HG02763 (cell line): ENCODE data around the gene VPS26B.
"Not testable (repeated sequence)": the region's sequence is repeated elsewhere in the genome, so short reads cannot be mapped to it uniquely, and the experiment has no call there.

Experiments used
- ATAC-seq: cut with Tn5 transposase; IDR thresholded peaks from one replicate; pipeline ENCODE4 v1.9.1; 2021; ENCODE audit warnings: mild to moderate bottlenecking, moderate library complexity; ENCODE audit not compliant: unreplicated experiment

The VPS26B gene

DNA sequence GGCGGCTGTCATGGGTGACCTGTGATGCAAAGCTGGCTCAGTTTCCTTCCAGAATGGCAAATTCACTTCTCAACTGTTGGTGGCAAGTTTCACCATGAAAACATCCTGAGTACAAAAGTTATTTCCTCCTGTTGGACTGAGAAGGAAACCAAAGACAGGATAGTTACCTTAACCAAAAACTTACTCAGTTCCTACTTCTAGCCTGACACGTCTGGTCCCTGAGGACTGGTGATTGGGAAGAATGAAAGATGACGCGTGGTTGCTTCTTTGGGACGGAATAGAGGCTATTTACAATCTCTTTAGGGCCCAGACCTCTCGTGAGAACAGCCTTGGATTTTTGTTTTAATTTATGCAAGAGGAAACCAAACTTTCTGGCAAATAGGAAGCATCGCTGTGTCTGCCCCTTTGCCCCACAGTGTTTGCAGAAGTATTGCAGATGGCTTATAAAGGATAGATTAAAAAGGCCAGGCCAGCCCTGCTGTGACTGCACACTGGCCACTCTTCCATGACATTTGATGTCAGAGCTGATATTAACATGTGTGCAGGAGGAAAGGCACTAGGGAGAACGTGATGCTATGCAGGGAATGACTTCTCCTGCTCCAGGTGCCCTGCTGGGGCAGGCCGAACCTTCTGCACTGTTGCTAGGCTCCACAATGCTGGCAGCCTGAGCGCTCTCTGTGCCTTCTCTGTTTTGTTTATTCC is 7.6 kb downstream of the VPS26B start:
- no peak for ATAC-seq

DNA sequence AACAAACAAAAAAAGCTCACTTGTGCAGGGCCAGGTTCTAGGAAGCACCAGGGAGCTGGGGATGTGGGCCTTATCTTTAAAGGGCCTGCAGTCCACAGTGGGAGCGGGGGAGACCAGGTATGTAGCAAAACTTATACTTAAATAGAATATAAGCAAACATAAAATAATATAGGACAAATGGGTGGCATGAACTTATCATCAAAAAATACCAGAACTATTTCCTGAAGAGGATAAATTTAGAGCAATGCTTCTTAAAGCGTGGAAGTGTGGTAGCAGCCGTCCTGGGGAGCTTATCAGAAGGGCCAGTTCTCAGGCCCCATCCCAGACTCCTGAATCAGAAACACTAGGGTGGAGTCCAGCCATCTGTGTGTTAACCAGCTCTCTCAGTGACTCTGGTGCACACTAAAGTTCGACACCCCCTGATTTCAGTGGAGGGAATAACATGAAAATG is 9.3 kb downstream of the VPS26B start:
- ATAC-seq, result no peak

DNA sequence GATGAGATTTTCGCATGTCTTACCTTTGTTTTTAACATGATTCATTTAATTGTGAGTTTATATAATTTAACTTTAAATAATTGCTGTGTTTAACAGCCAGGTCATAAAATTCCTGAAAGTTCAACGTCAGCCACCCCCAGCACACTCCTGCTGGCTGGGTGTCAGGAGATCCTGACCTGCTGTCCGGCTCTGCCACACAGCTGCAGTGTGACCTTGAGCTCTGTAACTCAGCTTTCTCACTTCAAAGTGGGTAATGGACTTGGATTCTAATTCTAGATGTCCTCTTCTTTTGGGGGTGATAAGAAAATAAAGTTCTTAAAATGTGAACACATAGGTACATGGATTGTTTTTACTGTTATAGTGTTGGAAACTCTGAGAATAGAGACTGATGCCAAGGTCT is 10.9 kb downstream of the VPS26B start:
- no peak for ATAC-seq

DNA sequence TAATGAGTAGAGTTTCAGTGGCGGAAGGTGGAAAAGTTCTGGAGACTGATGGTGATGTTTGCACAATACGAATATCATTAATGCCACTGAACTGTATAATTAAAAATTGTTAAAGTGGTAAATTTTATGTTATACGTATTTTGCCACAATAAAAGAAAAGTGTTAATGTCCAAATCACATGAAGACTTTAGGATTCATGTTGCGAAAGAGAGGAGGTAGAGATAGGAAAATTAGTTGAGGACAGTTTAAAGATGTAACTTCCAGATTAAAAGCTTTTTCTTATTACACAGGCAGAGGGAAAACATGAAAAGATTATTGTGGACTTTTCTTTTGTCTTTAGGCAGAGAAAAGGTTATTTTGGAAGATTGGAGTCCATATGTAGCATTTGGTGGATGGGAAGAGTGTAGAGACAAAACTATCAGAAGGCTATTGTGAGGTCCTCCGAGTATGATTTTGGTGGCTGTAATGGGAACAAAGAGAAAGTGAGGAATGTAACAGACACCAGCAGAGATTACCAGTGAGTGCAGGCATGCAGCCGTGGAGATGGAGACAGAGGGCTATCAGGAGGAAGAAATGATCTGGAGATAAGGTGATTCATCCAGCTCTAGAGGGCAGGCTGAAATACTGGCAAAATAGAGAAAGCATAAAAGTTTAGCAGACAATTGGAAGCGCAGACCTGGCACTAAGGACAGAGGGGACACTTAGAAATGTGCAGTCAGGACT is 12.5 kb downstream of the VPS26B start:
- ATAC-seq, result no peak

DNA sequence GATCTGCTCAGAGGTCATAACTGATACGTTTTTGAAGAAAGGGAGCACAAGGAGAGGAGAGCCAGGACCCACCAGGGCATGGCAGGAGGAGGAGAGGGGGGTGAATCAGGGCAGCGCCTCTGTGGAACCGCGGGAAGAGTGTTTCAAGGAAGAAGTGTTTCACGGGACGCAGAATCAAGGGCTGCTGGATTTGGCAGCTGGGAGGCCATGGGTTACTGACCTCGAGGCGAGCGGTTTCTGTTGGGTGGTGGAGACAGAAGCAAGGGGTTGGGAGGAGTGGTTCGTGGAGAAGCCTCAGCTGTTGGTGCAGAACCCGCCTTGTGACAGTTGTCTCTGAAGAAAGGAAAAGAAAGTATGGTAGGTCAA is 13.1 kb downstream of the VPS26B start:
- ATAC-seq, result no peak

DNA sequence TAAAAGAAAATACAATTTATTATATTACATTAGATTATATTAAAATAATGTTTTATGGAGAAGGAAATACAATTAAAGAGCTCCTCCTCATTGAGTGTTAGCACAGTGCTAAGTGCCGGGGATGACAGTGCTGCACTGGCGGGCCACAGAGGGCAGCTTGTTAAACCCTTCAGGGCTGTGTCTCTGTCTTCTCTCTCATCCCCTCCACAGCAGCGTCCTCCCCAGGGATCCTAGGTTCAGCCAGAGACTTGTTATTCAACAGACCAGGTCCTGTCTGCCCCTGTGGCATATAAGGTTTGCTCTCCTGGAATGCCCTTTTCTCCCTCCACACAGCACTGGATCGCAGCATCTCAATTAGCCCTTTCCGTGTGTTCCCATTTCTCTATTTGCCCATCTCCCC is 14.5 kb downstream of the VPS26B start:
- ATAC-seq, result no peak

DNA sequence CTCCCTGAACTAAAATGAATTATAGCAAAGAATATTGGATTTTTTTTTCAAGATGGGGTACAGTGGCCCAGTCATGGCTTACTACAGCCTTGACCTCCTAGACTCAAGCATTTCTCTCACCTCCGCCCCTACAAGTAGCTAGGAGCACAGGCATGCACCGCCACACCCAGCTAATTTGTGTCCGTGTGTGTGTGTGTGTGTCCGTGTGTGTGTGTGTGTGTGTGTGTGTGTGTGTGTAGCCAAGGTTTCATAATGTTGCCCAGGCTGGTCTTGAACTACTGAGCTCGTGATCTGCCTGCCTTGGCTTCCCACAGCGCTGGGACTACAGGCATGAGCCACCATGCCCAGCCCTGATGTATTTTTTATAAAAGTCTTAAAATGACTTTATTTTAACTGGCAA is 16.1 kb downstream of the VPS26B start:
- ATAC-seq, result no peak

DNA sequence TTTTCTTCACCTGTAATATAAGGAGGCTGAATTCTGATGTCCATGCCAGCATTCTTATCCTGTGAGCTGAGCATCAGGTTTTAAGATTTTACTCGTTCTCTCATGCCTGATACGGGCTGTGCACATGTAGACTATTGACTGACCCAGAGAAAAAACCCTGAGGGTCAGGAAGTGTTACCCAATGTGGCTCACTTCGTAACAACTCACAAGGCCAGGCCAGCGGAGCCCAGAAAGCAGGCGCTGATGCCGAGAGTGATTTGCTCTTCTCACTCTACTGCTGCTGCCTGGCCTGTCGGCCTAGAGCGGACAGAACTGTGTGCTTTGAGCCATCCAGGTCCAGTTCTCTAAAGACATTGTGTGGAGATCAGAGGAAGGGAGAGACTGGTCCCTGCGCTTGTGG is 17.9 kb downstream of the VPS26B start:
- ATAC-seq, result no peak

DNA sequence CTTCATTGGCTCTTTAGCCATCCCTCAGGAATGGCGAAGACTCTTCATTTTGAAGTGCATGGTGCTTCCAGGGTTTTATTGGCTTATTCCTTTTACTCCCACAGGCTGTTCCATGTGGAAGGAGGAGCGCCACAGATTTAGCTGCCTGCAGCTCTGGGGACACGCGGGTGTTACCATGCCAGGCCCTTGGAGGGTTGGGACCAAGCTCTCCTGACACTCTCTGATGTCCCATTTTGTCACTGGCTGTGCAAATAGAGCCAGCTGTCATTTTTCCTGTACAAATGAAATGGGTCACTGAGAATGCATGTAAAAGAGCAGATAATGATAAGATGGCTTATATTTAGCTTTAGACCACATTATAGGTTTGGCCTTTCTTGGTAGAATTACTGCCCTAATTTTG is 19.4 kb downstream of the VPS26B start:
- no peak for ATAC-seq

DNA sequence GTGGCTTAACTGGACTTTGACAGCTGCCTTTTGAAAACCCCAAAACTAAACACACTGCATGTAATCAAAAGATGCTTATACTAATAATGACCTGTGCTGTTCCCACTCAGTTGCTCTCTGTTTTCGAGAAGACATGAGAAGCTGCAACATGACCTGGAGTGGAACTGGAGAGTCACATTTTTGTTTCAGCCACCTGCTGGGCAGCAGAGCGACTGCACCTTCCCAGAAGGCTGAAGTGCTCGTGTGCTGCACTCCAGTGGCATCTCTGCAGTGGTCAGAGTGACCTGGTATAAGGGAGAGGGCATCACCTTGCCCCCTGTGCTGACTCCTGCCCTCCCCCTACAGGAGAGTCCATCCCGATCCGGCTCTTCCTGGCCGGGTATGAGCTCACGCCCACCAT is 20.1 kb downstream of the VPS26B start:
- ATAC-seq, result no peak

DNA sequence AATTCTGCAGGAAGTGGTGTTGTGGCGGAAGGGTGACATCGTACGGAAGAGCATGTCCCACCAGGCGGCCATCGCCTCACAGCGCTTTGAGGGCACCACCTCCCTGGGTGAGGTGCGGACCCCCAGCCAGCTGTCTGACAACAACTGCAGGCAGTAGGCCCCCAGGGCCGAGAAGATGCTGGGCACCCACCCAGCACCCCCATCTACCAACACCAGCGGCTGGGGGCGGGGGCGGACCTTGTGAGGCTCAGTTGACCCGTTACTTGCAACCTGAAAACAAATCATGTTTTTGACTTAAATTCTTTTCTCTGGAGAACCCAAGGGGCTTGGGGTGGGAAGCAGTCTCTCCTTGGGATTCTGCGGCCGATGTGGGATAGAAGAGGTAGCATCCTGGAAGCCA is 21.0 kb downstream of the VPS26B start:
- ATAC-seq, result no peak

DNA sequence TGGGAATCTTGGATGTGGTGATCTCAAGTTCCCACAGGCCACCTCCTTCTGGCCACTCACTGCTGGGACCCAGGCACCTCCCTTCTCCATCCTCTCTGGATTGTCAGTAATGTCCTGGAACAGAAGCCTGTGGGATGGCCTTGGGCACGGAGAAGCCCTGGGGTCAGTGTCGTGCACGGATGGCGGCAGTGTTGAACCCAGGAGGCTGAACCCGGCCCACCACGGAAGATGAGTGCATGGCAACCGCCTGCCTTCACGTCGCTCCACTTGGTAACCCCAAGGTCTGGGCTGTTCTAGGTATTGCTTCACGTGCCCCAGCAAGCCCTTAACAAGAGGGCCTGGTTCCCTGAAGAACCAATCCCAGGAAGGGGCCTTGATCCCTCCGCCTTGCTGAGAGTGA is 21.6 kb downstream of the VPS26B start:
- no peak for ATAC-seq

DNA sequence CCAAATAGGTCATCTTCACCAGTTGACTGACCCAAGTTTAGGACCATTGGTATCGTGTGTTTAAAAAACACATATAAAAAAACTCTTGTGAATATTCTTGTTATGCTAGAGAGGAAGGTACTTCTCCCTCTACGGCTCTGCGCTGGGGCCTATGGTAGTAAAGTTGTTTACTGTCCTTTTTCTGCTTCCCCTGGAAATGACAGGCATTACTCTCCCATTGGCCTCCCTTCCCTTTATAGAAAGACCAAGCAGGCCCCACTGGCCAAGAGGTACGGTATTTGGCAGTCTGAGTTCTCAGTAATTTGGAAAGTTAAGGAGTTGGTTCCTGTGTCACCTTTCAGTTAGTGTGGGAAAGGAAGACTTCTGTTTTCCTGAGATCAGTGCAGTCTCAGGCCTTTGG is 22.2 kb downstream of the VPS26B start:
- ATAC-seq, result no peak

DNA sequence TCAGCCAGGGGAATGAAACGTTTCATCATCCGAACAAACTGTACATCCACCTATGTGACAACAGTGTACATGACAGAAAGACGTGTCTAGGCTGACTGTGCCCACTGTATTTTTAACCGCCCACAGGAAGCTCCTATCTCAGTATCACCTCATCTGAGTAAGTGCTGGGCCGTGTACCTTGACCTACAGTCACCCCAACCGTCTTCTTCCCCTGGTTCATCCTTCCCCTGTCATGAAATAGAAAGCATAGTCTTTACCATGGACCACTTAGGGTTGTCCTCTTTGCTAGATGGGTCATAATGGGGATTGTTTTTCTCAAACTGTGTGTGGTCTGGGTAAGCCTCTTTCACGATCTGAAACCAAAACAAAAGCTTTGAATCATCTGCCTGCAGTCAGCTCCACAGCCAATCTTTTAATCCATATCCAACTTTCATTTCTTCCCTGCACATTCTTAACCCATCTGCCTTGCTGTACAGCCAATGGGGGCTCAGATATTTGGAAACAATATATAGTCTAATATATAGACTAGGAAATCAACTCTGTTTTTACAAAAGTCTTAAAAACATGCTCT is 24.5 kb downstream of the VPS26B start:
- ATAC-seq, result no peak

DNA sequence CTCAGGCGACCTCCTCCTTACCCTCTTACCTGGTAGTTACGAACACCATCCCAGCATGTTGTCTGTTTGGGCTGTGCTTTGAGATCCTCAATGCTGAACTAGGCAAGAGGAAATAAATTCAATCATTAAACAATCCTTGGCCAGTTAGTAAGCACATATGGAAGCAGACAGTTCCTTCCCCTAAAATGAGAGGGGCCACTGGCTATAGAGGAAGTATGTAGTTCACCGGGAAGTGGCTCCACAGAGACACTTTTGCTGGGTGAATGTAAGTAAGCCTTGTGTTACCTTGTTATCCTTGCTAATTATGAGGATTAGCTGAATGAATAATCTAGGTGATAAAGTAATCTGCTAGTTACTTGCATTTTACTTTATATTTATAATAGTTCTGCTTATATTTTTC is 25.8 kb downstream of the VPS26B start:
- no peak for ATAC-seq

DNA sequence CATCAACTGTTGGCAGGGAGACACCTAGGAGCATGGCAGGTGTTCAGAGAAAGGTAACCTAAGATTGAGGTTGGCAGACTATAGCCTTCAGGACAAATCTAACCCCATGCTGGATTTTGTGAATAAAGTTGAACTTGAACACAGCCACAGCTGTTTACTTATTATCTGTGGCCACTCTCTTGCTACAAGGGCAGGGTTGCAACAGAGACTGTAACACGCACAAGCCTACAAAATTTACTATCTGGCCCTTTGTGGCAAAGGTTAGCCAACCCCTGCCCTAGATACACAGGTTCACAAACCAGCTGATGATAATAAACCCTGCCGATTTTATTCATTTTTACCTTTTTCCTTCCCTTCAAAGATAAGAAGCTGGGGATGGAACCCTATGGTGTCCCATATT is 26.2 kb downstream of the VPS26B start:
- ATAC-seq, result no peak

DNA sequence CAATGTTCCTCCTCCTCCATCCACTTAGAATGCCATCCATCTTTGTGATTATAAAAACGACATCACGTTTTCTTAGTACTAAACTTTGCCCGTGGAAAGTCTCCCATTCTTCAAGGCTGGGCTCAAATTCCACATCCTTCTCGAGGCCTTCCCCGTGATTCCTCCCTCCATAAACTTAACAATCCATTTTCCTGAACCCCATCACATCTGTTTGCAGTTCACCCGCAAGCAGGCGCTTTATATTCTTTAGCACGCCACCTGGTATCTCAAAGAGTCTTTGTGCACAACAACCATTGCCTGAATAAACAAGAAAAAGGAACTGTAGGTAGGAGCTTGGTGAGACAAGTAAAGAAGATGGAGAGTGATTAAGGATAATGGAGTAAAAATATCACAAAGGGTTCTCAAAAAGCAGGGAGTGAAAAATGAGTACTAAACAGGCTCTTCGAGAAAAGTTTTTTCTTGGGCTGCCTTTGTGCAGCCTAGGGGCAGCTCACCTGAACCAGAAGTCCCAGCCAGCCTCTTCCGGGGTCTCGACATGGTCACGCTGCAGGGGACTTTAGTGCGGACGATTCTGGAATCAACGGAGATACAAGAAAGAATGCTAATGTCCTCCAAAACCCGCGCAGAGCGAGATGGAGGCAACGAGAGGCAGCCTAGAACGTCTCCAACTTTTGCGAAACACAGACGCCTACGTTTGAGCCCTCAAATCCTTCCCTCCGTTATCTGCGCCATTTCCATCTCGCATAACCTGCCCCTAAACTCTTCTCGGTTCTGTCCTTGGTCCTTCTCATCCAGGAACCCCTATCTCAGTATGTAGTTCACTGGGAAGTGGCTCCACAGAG is 28.1 kb downstream of the VPS26B start:
- ATAC-seq, result peak; percentile 23

DNA sequence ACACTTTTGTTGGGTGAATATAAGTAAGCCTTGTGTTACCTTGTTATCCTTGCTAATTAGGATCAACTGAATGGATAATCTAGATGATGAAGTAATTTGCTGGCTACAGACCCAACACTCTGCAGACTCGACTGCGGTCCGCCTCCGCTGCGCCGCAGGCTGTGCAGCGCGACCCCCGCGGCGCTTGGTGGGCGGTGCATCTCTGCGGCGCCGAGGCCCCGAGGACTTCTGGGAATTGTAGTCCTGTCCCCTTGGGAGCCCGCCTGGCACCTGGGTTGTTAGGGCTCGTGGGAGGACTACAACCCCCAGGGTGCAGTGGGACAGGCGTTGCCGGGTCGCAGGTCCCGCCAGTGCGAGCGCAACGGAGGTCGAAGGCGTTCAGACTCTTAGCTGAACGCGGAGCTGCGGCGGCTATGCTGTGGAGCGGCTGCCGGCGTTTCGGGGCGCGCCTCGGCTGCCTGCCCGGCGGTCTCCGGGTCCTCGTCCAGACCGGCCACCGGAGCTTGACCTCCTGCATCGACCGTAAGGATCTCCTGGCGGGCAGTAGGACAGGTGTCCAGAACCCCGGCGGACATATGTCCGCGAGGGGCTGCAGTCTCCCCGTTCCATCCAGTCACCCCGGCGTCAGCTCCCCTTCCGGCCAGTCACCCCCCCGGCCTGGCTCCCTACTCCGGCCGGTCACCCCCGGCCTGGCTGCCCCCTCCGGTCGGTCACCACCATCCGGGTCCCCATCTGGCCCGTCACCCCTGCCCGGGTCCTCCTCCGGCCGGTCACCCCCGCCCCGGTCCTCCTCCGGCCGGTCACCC is 28.9 kb downstream of the VPS26B start, which contains the start of the genes ACAD8 and THYN1:
Gene ACAD8 (plus strand): TSS at position 381 of the 806 bp plus-strand sequence. CDS start 33 bp downstream, at position 414.
Gene THYN1 (minus strand): TSS at position 165 of the 806 bp plus-strand sequence. CDS start 470 bp downstream, outside the sequence.
- ATAC-seq, result peak; percentile 99

DNA sequence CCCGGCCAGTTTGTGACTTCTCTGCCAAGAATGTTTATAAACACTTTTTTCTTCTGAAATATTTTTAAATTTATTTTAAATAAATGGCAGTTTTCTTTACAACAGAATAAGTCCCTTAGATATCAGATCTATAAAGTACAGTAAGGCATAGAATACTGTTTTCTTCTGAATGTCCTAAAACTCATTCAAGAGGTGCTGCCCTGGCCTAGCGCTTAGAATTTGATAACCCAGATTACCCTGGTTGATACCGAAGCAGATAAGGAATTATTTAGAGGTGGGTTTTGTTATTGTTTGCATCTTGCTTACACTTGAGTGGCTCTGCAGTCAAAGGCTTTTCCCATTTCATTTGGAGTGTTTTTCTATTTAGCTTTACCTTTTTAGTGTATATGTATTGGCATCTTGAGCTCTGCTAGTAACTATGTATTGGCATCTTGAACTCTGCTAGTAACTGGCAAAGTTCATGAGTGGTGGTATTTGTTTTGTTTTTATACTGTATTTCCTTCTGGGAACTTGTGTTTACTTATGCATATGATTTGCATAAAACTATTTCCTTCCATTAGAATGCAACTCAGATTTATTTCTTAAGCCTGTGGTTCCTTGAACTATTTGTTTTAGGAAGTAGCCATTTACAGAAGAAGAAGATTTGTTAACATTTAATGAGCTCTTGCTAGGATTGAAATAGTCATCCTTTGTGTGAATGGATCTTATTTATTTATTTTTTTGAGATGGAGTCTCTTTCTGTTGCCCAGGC is 30.1 kb downstream of the VPS26B start:
- no peak for ATAC-seq

DNA sequence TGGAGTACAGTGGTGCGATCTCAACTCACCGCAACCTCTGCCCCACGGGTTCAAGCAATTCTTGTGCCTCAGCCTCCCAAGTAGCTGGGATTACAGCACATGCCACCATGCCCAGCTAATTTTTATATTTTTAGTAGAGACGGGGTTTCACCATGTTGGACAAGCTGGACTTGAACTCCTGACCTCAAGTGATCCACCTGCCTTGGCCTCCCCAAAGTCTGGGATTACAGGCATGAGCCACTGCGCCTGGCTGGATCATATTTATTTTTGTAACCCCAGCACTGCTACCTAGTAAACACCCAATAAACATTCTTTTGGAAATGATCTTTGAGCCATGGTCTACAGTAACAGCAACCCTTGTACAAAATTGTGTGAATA is 30.7 kb downstream of the VPS26B start:
- not testable (repeated sequence) for ATAC-seq
